ENCODE results near the gene GRK5.

Gene GRK5

DNA sequence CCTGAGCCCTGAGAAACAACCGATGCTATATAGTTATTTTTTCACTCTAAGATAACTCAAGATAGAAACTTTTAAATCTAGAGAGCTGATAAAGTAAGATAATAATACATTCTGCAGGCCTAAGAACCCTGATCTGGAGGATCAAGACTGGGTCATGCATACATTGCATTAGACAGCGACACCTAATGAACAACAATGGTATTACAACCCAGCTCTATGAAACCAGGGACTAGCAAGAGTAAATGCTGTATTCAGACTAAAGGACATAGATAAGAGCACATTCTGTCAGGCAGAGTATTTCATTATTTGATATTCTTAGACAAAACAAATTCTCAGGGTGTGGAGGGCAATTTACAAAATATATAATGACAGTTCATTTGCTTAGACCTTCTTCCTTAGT lies 148.6 kb downstream of the GRK5 start:
- no peak overlapping the region for H3K4me3 ChIP-seq (ENCODE audit: low read depth, low read length)
- no peaks in the 10 kb centered on the region for H3K27me3 ChIP-seq (ENCODE audit: control insufficient read depth, insufficient read depth, low read length)
- no peak overlapping the region for H3K9ac ChIP-seq (ENCODE audit: low read depth, low read length)
- H3K4me1 ChIP-seq (ENCODE audit: control insufficient read depth, insufficient read depth, low read length): no peaks in the 10 kb centered on the region
- no peaks in the 10 kb centered on the region for H3K36me3 ChIP-seq (ENCODE audit: control insufficient read depth, insufficient read depth, low read length)
- peaks cover 13% of the 10 kb centered on the region for H3K9me3 ChIP-seq (ENCODE audit: control insufficient read depth, insufficient read depth, low read length)

GRCh38 chr10:119357412-119358151 lies 150.2 kb downstream of the GRK5 start:
- Histone ChIP-seq H3K36me3 (ENCODE audit: control insufficient read depth, insufficient read depth, low read length) (no peaks in the 10 kb centered on the region), H3K9me3 (ENCODE audit: control insufficient read depth, insufficient read depth, low read length) (peaks cover 13% of the 10 kb centered on the region), H3K9ac (ENCODE audit: low read depth, low read length) (no peak overlapping the region), H3K27me3 (ENCODE audit: control insufficient read depth, insufficient read depth, low read length) (no peaks in the 10 kb centered on the region), H3K4me3 (ENCODE audit: low read depth, low read length) (no peak overlapping the region), H3K4me1 (ENCODE audit: control insufficient read depth, insufficient read depth, low read length) (no peaks in the 10 kb centered on the region)

- no peak overlapping the region for H3K9ac ChIP-seq (ENCODE audit: low read depth, low read length)
- H3K36me3 ChIP-seq (ENCODE audit: control insufficient read depth, insufficient read depth, low read length): no peaks in the 10 kb centered on the region
- no peaks in the 10 kb centered on the region for H3K27me3 ChIP-seq (ENCODE audit: control insufficient read depth, insufficient read depth, low read length)
- H3K9me3 ChIP-seq (ENCODE audit: control insufficient read depth, insufficient read depth, low read length): peaks cover 13% of the 10 kb centered on the region
- H3K4me3 ChIP-seq (ENCODE audit: low read depth, low read length): no peak overlapping the region
- no peaks in the 10 kb centered on the region for H3K4me1 ChIP-seq (ENCODE audit: control insufficient read depth, insufficient read depth, low read length)
Observed at GRCh38 chr10:119358152-119358512, 150.8 kb downstream of the GRK5 start.

DNA sequence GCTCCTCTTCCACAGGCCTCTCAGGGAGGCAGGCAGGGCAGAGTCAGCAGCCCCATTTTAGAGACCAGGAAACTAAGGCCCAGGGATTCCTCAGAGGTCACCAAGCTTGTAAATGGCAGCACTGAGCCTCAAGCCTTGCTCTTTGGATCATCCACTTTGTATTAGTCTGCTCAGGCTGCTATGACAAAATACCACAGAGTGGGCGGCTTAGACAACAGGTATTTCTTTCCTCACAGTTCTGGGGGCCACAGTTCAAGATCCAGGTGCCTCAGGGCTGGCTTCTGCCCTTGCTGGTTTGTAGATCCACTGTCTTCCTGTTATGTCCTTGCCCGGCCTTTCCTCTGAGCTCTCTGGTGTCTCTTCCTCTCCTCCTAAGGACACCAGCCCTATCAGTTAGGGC lies 151.2 kb downstream of the GRK5 start:
- Histone ChIP-seq H3K9ac (ENCODE audit: low read depth, low read length) (no peak overlapping the region), H3K4me3 (ENCODE audit: low read depth, low read length) (no peak overlapping the region), H3K27me3 (ENCODE audit: control insufficient read depth, insufficient read depth, low read length) (no peaks in the 10 kb centered on the region), H3K36me3 (ENCODE audit: control insufficient read depth, insufficient read depth, low read length) (no peaks in the 10 kb centered on the region), H3K9me3 (ENCODE audit: control insufficient read depth, insufficient read depth, low read length) (peaks cover 13% of the 10 kb centered on the region), H3K4me1 (ENCODE audit: control insufficient read depth, insufficient read depth, low read length) (no peaks in the 10 kb centered on the region)

- Histone ChIP-seq H3K36me3 (ENCODE audit: control insufficient read depth, insufficient read depth, low read length) (no peaks in the 10 kb centered on the region), H3K9me3 (ENCODE audit: control insufficient read depth, insufficient read depth, low read length) (peaks cover 13% of the 10 kb centered on the region), H3K4me3 (ENCODE audit: low read depth, low read length) (no peak overlapping the region), H3K27me3 (ENCODE audit: control insufficient read depth, insufficient read depth, low read length) (no peaks in the 10 kb centered on the region), H3K9ac (ENCODE audit: low read depth, low read length) (no peak overlapping the region), H3K4me1 (ENCODE audit: control insufficient read depth, insufficient read depth, low read length) (no peaks in the 10 kb centered on the region)
Observed at GRCh38 chr10:119359025-119359424, 151.7 kb downstream of the GRK5 start.

DNA sequence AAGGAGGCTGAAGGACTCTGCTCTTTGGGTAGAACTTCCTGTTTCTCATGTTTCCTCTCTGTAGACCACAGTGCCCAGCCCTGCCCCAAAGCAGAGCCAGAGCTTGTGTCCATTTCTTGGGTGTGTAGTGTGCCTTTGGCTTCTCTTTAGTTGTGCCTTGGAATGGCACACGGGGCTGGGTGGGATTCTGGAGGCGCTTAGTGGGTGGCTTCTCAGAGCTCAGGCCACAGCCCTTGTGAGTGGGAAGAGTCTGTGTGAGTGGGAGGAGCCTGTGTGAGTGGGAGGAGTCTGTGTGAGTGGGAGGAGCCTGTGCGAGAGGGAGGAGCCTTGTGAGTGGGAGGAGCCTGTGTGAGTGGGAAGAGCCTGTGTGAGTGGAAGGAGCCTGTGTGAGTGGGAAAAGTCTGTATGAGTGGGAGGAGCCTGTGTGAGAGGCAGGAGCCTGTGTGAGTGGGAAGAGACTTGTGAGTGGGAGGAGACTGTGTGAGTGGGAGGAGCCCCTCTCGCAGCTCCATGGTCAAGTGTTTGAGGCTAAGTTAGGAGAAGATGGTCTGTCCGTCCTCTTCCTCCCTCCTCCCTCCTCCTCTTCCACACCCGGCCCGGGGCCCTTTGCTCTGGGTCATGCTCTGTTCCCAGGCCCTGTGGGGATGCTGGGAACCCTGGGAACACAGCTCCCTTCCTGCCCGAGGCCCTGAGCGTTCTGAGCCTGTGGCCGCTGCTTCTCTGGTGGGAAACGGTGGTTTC lies 153.0 kb downstream of the GRK5 start:
- no peaks in the 10 kb centered on the region for H3K36me3 ChIP-seq (ENCODE audit: control insufficient read depth, insufficient read depth, low read length)

GRCh38 chr10:119361037-119361436 lies 153.7 kb downstream of the GRK5 start:
- H3K4me1 ChIP-seq (ENCODE audit: control insufficient read depth, insufficient read depth, low read length): no peaks in the 10 kb centered on the region
- H3K9me3 ChIP-seq (ENCODE audit: control insufficient read depth, insufficient read depth, low read length): peaks cover 8% of the 10 kb centered on the region
- H3K9ac ChIP-seq (ENCODE audit: low read depth, low read length): no peak overlapping the region
- no peaks in the 10 kb centered on the region for H3K27me3 ChIP-seq (ENCODE audit: control insufficient read depth, insufficient read depth, low read length)
- no peak overlapping the region for H3K4me3 ChIP-seq (ENCODE audit: low read depth, low read length)
- H3K36me3 ChIP-seq (ENCODE audit: control insufficient read depth, insufficient read depth, low read length): no peaks in the 10 kb centered on the region

More for the DNA sequence above, 153.0 kb downstream of the GRK5 start:
- peaks cover 13% of the 10 kb centered on the region for H3K9me3 ChIP-seq (ENCODE audit: control insufficient read depth, insufficient read depth, low read length)
- H3K4me1 ChIP-seq (ENCODE audit: control insufficient read depth, insufficient read depth, low read length): no peaks in the 10 kb centered on the region
- no peaks in the 10 kb centered on the region for H3K27me3 ChIP-seq (ENCODE audit: control insufficient read depth, insufficient read depth, low read length)
- no peak overlapping the region for H3K4me3 ChIP-seq (ENCODE audit: low read depth, low read length)
- no peak overlapping the region for H3K9ac ChIP-seq (ENCODE audit: low read depth, low read length)

DNA sequence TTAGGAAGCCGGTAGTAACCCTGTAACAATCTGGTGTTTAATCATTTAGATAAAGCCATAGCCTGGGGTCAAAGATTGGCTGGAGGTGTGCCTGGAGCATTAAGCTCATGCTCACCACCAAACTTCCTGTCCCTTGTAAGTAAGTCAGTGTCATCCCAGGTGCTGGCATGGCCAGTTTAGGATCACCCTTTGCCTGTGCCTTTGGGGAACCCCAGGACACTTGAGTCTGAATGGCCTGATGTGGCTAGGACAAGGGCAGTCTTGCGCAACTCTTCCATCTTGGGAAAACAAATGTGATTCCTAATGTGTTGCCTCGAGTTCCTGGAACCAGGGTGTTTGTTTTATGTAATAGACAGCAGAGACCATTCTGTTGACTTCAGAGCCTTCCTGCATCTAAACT lies 154.8 kb downstream of the GRK5 start:
- Histone ChIP-seq H3K4me3 (ENCODE audit: low read depth, low read length) (no peak overlapping the region), H3K36me3 (ENCODE audit: control insufficient read depth, insufficient read depth, low read length) (no peaks in the 10 kb centered on the region), H3K27me3 (ENCODE audit: control insufficient read depth, insufficient read depth, low read length) (no peaks in the 10 kb centered on the region), H3K9me3 (ENCODE audit: control insufficient read depth, insufficient read depth, low read length) (no peaks in the 10 kb centered on the region), H3K9ac (ENCODE audit: low read depth, low read length) (no peak overlapping the region), H3K4me1 (ENCODE audit: control insufficient read depth, insufficient read depth, low read length) (no peaks in the 10 kb centered on the region)

- no peak overlapping the region for H3K9ac ChIP-seq (ENCODE audit: low read depth, low read length)
- H3K9me3 ChIP-seq (ENCODE audit: control insufficient read depth, insufficient read depth, low read length): no peaks in the 10 kb centered on the region
- no peaks in the 10 kb centered on the region for H3K27me3 ChIP-seq (ENCODE audit: control insufficient read depth, insufficient read depth, low read length)
- no peak overlapping the region for H3K4me3 ChIP-seq (ENCODE audit: low read depth, low read length)
- H3K36me3 ChIP-seq (ENCODE audit: control insufficient read depth, insufficient read depth, low read length): no peaks in the 10 kb centered on the region
- no peaks in the 10 kb centered on the region for H3K4me1 ChIP-seq (ENCODE audit: control insufficient read depth, insufficient read depth, low read length)
Observed at GRCh38 chr10:119364645-119365600, 157.6 kb downstream of the GRK5 start.

DNA sequence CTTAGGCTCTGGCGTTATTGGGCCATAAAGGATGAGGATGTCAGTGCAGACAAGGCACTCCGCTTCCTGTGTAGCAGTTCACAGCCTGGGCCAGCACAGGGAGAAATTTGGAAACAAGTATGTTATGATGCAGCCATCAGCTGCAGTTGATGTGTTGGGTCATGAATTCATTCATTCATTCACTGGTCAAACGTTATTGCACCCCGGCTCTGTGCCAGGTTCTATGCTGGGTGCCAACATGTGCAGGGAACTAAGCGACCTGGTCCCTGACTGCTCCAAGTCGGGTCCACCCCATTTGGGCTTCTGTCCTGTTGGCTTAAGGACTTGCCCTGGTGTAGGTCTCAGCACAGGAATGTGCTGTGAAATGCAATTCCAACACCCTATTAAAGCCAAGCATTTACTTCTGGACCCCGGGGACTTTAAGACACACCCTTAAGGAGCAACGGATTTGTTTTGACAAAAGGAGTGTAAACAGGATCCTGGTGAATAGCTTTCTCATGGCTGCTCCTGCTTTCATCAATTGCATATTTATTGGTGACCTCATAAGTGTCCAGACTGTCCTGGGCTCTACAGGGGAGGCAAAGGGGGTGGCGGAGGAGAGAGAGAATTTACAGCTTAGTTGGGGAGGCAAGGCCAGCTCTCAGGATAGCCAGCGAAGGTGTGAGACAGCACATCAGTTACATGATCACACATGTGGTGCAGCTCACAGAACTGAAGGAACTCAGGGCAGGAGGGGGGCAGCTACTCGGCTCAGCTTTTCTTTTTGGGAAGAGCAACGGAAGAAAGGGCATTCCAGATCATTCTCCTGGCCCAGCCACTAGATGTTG lies 158.6 kb downstream of the GRK5 start:
- Histone ChIP-seq H3K27me3 (ENCODE audit: control insufficient read depth, insufficient read depth, low read length) (no peaks in the 10 kb centered on the region), H3K36me3 (ENCODE audit: control insufficient read depth, insufficient read depth, low read length) (no peaks in the 10 kb centered on the region), H3K4me1 (ENCODE audit: control insufficient read depth, insufficient read depth, low read length) (no peaks in the 10 kb centered on the region), H3K9me3 (ENCODE audit: control insufficient read depth, insufficient read depth, low read length) (no peaks in the 10 kb centered on the region), H3K9ac (ENCODE audit: low read depth, low read length) (no peak overlapping the region), H3K4me3 (ENCODE audit: low read depth, low read length) (no peak overlapping the region)
